GM12878 (cell line): ENCODE measurements around the gene RAG1.

Source experiments
- EP300 ChIP-seq, 2 experiments: fragments of 150-350 bp in 1 of 2; IDR thresholded peaks; 2 replicates each; pipeline ENCODE4 v1.6.1; 2011 to 2012; ENCODE audit warnings: low read depth in 2 of 2, low read length in 2 of 2, borderline replicate concordance in 1 of 2, improper control_type of control experiment in 1 of 2, inconsistent platforms in 1 of 2; ENCODE audit not compliant: control insufficient read depth in 1 of 2
- JUND ChIP-seq: IDR thresholded peaks from 2 replicates; pipeline ENCODE4 v1.6.1; 2012; ENCODE audit warnings: low read depth, mild to moderate bottlenecking, low read length, improper control_type of control experiment, moderate library complexity
- KDM1A ChIP-seq: fragments of 200-600 bp; sonication (generic); IDR thresholded peaks from 2 replicates; pipeline ENCODE4 v1.6.1; 2016; ENCODE audit warnings: borderline replicate concordance
- ZSCAN29 ChIP-seq: fragments of 450-650 bp; IDR thresholded peaks from 2 replicates; pipeline ENCODE4 v1.6.1; 2017; ENCODE audit warnings: mild to moderate bottlenecking, moderate library complexity
- TF ChIP-seq, protein P1 (sequence below): IDR thresholded peaks from 2 replicates; pipeline ENCODE4 v1.6.1; 2012; ENCODE audit warnings: mild to moderate bottlenecking, low read depth, low read length
- TF ChIP-seq, protein P2 (sequence below), 3 experiments: IDR thresholded peaks in 2 of 3; conservative IDR thresholded peaks in 1 of 3; 2 replicates each; pipeline ENCODE4 v1.5.1; 2011; ENCODE audit warnings: low read depth in 3 of 3, low read length in 3 of 3, mild to moderate bottlenecking in 3 of 3, control low read depth in 2 of 3, moderate library complexity in 2 of 3, inconsistent platforms in 1 of 3, mixed read lengths in 1 of 3; ENCODE audit not compliant: control insufficient read depth in 2 of 3, insufficient read depth in 1 of 3; ENCODE audit errors: extremely low read depth in 1 of 3
- TF ChIP-seq, protein P3 (sequence below): IDR thresholded peaks from 2 replicates; pipeline ENCODE4 v1.6.1; 2011; ENCODE audit warnings: borderline replicate concordance, low read depth, mild to moderate bottlenecking, moderate library complexity, mixed read lengths, low read length; ENCODE audit not compliant: insufficient read depth; ENCODE audit errors: extremely low read length
- TF ChIP-seq, protein P4 (sequence below): IDR thresholded peaks from 2 replicates; pipeline ENCODE4 v1.6.1; 2012; ENCODE audit warnings: low read depth, low read length, improper control_type of control experiment
- TF ChIP-seq, protein P5 (sequence below): fragments of 450-650 bp; IDR thresholded peaks from 2 replicates; pipeline ENCODE4 v1.6.1; 2017; ENCODE audit warnings: mild to moderate bottlenecking, moderate library complexity

DNA sequence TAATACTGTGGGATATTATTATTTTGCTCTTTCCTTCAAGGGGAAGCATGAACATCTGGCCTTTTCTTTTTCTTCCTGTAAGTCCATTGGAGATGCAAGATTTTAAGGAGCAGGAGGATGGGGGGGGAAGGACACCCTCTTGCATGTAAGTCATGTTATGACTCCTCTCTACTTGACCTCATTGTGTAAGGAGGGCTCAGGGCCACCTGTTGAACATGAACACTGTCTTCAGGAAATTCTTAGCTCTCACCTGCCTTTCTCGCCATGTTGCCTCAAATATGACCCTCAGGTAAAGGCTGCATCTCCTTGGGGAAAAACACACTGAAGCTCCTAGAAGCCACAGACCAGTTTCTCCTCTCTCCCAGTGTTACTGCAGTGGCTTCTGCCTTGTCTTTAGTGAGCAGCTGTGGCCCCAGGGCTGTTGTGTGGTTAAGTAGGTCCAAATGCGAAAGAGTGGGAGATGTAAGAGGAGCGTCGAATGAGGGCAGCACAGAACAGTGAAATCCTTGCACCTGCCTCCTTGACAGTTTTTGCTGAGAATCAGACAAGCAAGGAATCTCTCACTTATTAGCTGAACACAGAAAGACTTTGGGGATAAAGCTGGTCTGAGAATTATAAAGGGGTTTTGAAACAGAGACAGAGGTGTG, 1.3 kb upstream of the RAG1 start:
- TF ChIP-seq KDM1A, result no peak
- TF ChIP-seq, protein P1, sequence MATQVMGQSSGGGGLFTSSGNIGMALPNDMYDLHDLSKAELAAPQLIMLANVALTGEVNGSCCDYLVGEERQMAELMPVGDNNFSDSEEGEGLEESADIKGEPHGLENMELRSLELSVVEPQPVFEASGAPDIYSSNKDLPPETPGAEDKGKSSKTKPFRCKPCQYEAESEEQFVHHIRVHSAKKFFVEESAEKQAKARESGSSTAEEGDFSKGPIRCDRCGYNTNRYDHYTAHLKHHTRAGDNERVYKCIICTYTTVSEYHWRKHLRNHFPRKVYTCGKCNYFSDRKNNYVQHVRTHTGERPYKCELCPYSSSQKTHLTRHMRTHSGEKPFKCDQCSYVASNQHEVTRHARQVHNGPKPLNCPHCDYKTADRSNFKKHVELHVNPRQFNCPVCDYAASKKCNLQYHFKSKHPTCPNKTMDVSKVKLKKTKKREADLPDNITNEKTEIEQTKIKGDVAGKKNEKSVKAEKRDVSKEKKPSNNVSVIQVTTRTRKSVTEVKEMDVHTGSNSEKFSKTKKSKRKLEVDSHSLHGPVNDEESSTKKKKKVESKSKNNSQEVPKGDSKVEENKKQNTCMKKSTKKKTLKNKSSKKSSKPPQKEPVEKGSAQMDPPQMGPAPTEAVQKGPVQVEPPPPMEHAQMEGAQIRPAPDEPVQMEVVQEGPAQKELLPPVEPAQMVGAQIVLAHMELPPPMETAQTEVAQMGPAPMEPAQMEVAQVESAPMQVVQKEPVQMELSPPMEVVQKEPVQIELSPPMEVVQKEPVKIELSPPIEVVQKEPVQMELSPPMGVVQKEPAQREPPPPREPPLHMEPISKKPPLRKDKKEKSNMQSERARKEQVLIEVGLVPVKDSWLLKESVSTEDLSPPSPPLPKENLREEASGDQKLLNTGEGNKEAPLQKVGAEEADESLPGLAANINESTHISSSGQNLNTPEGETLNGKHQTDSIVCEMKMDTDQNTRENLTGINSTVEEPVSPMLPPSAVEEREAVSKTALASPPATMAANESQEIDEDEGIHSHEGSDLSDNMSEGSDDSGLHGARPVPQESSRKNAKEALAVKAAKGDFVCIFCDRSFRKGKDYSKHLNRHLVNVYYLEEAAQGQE, result no peak
- TF ChIP-seq, protein P2, sequence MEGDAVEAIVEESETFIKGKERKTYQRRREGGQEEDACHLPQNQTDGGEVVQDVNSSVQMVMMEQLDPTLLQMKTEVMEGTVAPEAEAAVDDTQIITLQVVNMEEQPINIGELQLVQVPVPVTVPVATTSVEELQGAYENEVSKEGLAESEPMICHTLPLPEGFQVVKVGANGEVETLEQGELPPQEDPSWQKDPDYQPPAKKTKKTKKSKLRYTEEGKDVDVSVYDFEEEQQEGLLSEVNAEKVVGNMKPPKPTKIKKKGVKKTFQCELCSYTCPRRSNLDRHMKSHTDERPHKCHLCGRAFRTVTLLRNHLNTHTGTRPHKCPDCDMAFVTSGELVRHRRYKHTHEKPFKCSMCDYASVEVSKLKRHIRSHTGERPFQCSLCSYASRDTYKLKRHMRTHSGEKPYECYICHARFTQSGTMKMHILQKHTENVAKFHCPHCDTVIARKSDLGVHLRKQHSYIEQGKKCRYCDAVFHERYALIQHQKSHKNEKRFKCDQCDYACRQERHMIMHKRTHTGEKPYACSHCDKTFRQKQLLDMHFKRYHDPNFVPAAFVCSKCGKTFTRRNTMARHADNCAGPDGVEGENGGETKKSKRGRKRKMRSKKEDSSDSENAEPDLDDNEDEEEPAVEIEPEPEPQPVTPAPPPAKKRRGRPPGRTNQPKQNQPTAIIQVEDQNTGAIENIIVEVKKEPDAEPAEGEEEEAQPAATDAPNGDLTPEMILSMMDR (IDR thresholded peaks at IDR 0.05 in 2 of 3, conservative IDR thresholded peaks at IDR 0.05 in 1 of 3; ENCODE audit: control insufficient read depth in 2 of 3, extremely low read depth in 1 of 3, insufficient read depth in 1 of 3, low read depth in 3 of 3, low read length in 3 of 3), result peak in 1 of 3 experiments; percentile 23; a peak in 1 of 6 replicates
- no peak for TF ChIP-seq JUND
- TF ChIP-seq ZSCAN29, result no peak
- TF ChIP-seq, protein P3, sequence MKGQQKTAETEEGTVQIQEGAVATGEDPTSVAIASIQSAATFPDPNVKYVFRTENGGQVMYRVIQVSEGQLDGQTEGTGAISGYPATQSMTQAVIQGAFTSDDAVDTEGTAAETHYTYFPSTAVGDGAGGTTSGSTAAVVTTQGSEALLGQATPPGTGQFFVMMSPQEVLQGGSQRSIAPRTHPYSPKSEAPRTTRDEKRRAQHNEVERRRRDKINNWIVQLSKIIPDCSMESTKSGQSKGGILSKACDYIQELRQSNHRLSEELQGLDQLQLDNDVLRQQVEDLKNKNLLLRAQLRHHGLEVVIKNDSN, result no peak
- no peak for TF ChIP-seq EP300 (IDR thresholded peaks at IDR 0.05; ENCODE audit: borderline replicate concordance in 1 of 2, control insufficient read depth in 1 of 2, low read depth in 2 of 2, low read length in 2 of 2)
- TF ChIP-seq, protein P4, sequence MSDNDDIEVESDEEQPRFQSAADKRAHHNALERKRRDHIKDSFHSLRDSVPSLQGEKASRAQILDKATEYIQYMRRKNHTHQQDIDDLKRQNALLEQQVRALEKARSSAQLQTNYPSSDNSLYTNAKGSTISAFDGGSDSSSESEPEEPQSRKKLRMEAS, result no peak
- TF ChIP-seq, protein P5, sequence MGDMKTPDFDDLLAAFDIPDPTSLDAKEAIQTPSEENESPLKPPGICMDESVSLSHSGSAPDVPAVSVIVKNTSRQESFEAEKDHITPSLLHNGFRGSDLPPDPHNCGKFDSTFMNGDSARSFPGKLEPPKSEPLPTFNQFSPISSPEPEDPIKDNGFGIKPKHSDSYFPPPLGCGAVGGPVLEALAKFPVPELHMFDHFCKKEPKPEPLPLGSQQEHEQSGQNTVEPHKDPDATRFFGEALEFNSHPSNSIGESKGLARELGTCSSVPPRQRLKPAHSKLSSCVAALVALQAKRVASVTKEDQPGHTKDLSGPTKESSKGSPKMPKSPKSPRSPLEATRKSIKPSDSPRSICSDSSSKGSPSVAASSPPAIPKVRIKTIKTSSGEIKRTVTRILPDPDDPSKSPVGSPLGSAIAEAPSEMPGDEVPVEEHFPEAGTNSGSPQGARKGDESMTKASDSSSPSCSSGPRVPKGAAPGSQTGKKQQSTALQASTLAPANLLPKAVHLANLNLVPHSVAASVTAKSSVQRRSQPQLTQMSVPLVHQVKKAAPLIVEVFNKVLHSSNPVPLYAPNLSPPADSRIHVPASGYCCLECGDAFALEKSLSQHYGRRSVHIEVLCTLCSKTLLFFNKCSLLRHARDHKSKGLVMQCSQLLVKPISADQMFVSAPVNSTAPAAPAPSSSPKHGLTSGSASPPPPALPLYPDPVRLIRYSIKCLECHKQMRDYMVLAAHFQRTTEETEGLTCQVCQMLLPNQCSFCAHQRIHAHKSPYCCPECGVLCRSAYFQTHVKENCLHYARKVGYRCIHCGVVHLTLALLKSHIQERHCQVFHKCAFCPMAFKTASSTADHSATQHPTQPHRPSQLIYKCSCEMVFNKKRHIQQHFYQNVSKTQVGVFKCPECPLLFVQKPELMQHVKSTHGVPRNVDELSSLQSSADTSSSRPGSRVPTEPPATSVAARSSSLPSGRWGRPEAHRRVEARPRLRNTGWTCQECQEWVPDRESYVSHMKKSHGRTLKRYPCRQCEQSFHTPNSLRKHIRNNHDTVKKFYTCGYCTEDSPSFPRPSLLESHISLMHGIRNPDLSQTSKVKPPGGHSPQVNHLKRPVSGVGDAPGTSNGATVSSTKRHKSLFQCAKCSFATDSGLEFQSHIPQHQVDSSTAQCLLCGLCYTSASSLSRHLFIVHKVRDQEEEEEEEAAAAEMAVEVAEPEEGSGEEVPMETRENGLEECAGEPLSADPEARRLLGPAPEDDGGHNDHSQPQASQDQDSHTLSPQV, result no peak
